ENCODE measurements around the gene WASF2.
A peak's percentile ranks its signal among the peaks of the same experiment; 100 is the strongest.

WASF2 gene

GRCh38 chr1:27505420-27505680 is 15.4 kb upstream of the WASF2 start:
- Histone ChIP-seq H3K9ac (ENCODE audit: low read length) (peak overlapping the region; percentile 89), H3K79me1 (replicated peaks; ENCODE audit: low read length, poor library complexity, severe bottlenecking) (no peaks in the 10 kb centered on the region), H4K8ac (ENCODE audit: low read length) (peak overlapping the region; percentile 45), H4K91ac (ENCODE audit: low read length) (peak overlapping the region; percentile 85), H3K4me1 (ENCODE audit: control insufficient read depth, insufficient read depth, low read depth, low read length) (peaks cover 16% of the 10 kb centered on the region), H3K9me3 (ENCODE audit: control insufficient read depth, low read length) (no peaks in the 10 kb centered on the region), H3K23ac (ENCODE audit: low read length in 2 of 2) (no peak overlapping the region), H3K4me2 (ENCODE audit: low read length, poor library complexity, severe bottlenecking) (no peak overlapping the region), H3K4ac (ENCODE audit: low read depth in 1 of 2, low read length in 2 of 2) (peak overlapping the region; percentile 1 to 93), H3K18ac (ENCODE audit: low read depth in 1 of 2, low read length in 2 of 2) (peak overlapping the region; percentile 82 to 100), H3K4me3 (ENCODE audit: insufficient read depth in 1 of 2, low read depth in 1 of 2, low read length in 2 of 2) (no peak overlapping the region), H2BK120ac (ENCODE audit: low read depth, low read length) (peak overlapping the region; percentile 95), H3K36me3 (ENCODE audit: control insufficient read depth in 1 of 2, insufficient read depth in 2 of 2, low read depth in 1 of 2, low read length in 2 of 2) (no peaks in the 10 kb centered on the region), H2AK5ac (ENCODE audit: low read length, severe bottlenecking) (no peak overlapping the region), H2AFZ (ENCODE audit: low read depth, low read length) (peak overlapping the region; percentile 29), H2BK5ac (ENCODE audit: low read depth, low read length, poor library complexity, severe bottlenecking) (no peak overlapping the region), H3K27ac (ENCODE audit: low read length, poor library complexity, severe bottlenecking) (peak overlapping the region; percentile 80), H3K14ac (ENCODE audit: low read length in 2 of 2) (peak overlapping the region in 1 of 2 experiments; percentile 6), H3K27me3 (ENCODE audit: control insufficient read depth in 1 of 2, insufficient read depth in 1 of 2, low read length in 2 of 2) (no peaks in the 10 kb centered on the region), H2BK15ac (ENCODE audit: low read depth, poor library complexity, severe bottlenecking) (peak overlapping the region; percentile 12), H2BK12ac (ENCODE audit: low read length in 2 of 2) (peak overlapping the region; percentile 85 to 88)
- WGBS: 73% methylated on average over 5 of the region's 5 CpGs
- no peak for DNase-seq

- Histone ChIP-seq H3K4me2 (ENCODE audit: low read length, poor library complexity, severe bottlenecking) (peak overlapping the region; percentile 19), H3K18ac (ENCODE audit: low read depth in 1 of 2, low read length in 2 of 2) (peak overlapping the region; percentile 86 to 100), H2BK120ac (ENCODE audit: low read depth, low read length) (peak overlapping the region; percentile 95), H3K27ac (ENCODE audit: low read length, poor library complexity, severe bottlenecking) (peak overlapping the region; percentile 80), H3K9me3 (ENCODE audit: control insufficient read depth, low read length) (no peaks in the 10 kb centered on the region), H3K79me1 (replicated peaks; ENCODE audit: low read length, poor library complexity, severe bottlenecking) (no peaks in the 10 kb centered on the region), H3K23ac (ENCODE audit: low read length in 2 of 2) (no peak overlapping the region), H3K36me3 (ENCODE audit: control insufficient read depth in 1 of 2, insufficient read depth in 2 of 2, low read depth in 1 of 2, low read length in 2 of 2) (no peaks in the 10 kb centered on the region), H2AK5ac (ENCODE audit: low read length, severe bottlenecking) (peak overlapping the region; percentile 50), H4K91ac (ENCODE audit: low read length) (peak overlapping the region; percentile 90), H3K4ac (ENCODE audit: low read depth in 1 of 2, low read length in 2 of 2) (peak overlapping the region; percentile 93 to 97), H3K14ac (ENCODE audit: low read length in 2 of 2) (peak overlapping the region in 1 of 2 experiments; percentile 6), H3K27me3 (ENCODE audit: control insufficient read depth in 1 of 2, insufficient read depth in 1 of 2, low read length in 2 of 2) (no peaks in the 10 kb centered on the region), H2BK5ac (ENCODE audit: low read depth, low read length, poor library complexity, severe bottlenecking) (no peak overlapping the region), H2BK12ac (ENCODE audit: low read length in 2 of 2) (peak overlapping the region; percentile 85 to 98), H3K9ac (ENCODE audit: low read length) (peak overlapping the region; percentile 89), H2BK15ac (ENCODE audit: low read depth, poor library complexity, severe bottlenecking) (peak overlapping the region; percentile 92), H3K4me1 (ENCODE audit: control insufficient read depth, insufficient read depth, low read depth, low read length) (peaks cover 16% of the 10 kb centered on the region), H3K4me3 (ENCODE audit: insufficient read depth in 1 of 2, low read depth in 1 of 2, low read length in 2 of 2) (peak overlapping the region in 1 of 2 experiments; percentile 18), H2AFZ (ENCODE audit: low read depth, low read length) (peak overlapping the region; percentile 29), H4K8ac (ENCODE audit: low read length) (peak overlapping the region; percentile 100)
- 18% methylated on average over 13 of the region's 13 CpGs for WGBS
- peak; percentile 87 for DNase-seq
Observed at GRCh38 chr1:27504588-27505419, 14.8 kb upstream of the WASF2 start.

GRCh38 chr1:27503844-27504587 is 14.0 kb upstream of the WASF2 start:
- peaks cover 14% of the 10 kb centered on the region for H3K4me1 ChIP-seq (ENCODE audit: control insufficient read depth, insufficient read depth, low read depth, low read length)

GRCh38 chr1:27503033-27503432 is 13.1 kb upstream of the WASF2 start:
- Histone ChIP-seq H3K27ac (ENCODE audit: low read length, poor library complexity, severe bottlenecking) (no peak overlapping the region), H4K91ac (ENCODE audit: low read length) (no peak overlapping the region), H3K4me1 (ENCODE audit: control insufficient read depth, insufficient read depth, low read depth, low read length) (peaks cover 14% of the 10 kb centered on the region), H2BK120ac (ENCODE audit: low read depth, low read length) (no peak overlapping the region), H3K4me2 (ENCODE audit: low read length, poor library complexity, severe bottlenecking) (no peak overlapping the region), H2BK12ac (ENCODE audit: low read length in 2 of 2) (peak overlapping the region in 1 of 2 experiments; percentile 71), H3K4ac (ENCODE audit: low read depth in 1 of 2, low read length in 2 of 2) (peak overlapping the region in 1 of 2 experiments; percentile 40), H3K36me3 (ENCODE audit: control insufficient read depth in 1 of 2, insufficient read depth in 2 of 2, low read depth in 1 of 2, low read length in 2 of 2) (no peaks in the 10 kb centered on the region), H3K4me3 (ENCODE audit: insufficient read depth in 1 of 2, low read depth in 1 of 2, low read length in 2 of 2) (no peak overlapping the region), H3K9me3 (ENCODE audit: control insufficient read depth, low read length) (no peaks in the 10 kb centered on the region), H3K23ac (ENCODE audit: low read length in 2 of 2) (no peak overlapping the region), H3K18ac (ENCODE audit: low read depth in 1 of 2, low read length in 2 of 2) (no peak overlapping the region), H3K27me3 (ENCODE audit: control insufficient read depth in 1 of 2, insufficient read depth in 1 of 2, low read length in 2 of 2) (no peaks in the 10 kb centered on the region), H3K14ac (ENCODE audit: low read length in 2 of 2) (peak overlapping the region in 1 of 2 experiments; percentile 48), H2AK5ac (ENCODE audit: low read length, severe bottlenecking) (no peak overlapping the region), H3K9ac (ENCODE audit: low read length) (no peak overlapping the region), H2AFZ (ENCODE audit: low read depth, low read length) (no peak overlapping the region), H3K79me1 (replicated peaks; ENCODE audit: low read length, poor library complexity, severe bottlenecking) (no peaks in the 10 kb centered on the region), H4K8ac (ENCODE audit: low read length) (peak overlapping the region; percentile 12), H2BK15ac (ENCODE audit: low read depth, poor library complexity, severe bottlenecking) (no peak overlapping the region), H2BK5ac (ENCODE audit: low read depth, low read length, poor library complexity, severe bottlenecking) (no peak overlapping the region)
- 90% methylated on average over 1 of the region's 2 CpGs for WGBS
- no peak for DNase-seq

More at GRCh38 chr1:27503844-27504587, 14.0 kb upstream of the WASF2 start:
- Histone ChIP-seq H3K4ac (ENCODE audit: low read depth in 1 of 2, low read length in 2 of 2) (peak overlapping the region; percentile 76 to 100), H3K9ac (ENCODE audit: low read length) (peak overlapping the region; percentile 89), H3K14ac (ENCODE audit: low read length in 2 of 2) (peak overlapping the region in 1 of 2 experiments; percentile 87), H3K79me1 (replicated peaks; ENCODE audit: low read length, poor library complexity, severe bottlenecking) (no peaks in the 10 kb centered on the region), H2BK5ac (ENCODE audit: low read depth, low read length, poor library complexity, severe bottlenecking) (no peak overlapping the region), H3K27me3 (ENCODE audit: control insufficient read depth in 1 of 2, insufficient read depth in 1 of 2, low read length in 2 of 2) (no peaks in the 10 kb centered on the region), H2BK12ac (ENCODE audit: low read length in 2 of 2) (peak overlapping the region; percentile 47 to 97), H3K23ac (ENCODE audit: low read length in 2 of 2) (no peak overlapping the region), H3K4me2 (ENCODE audit: low read length, poor library complexity, severe bottlenecking) (peak overlapping the region; percentile 35), H3K27ac (ENCODE audit: low read length, poor library complexity, severe bottlenecking) (peak overlapping the region; percentile 73), H3K36me3 (ENCODE audit: control insufficient read depth in 1 of 2, insufficient read depth in 2 of 2, low read depth in 1 of 2, low read length in 2 of 2) (no peaks in the 10 kb centered on the region), H3K18ac (ENCODE audit: low read depth in 1 of 2, low read length in 2 of 2) (peak overlapping the region; percentile 68 to 84), H3K9me3 (ENCODE audit: control insufficient read depth, low read length) (no peaks in the 10 kb centered on the region), H4K8ac (ENCODE audit: low read length) (peak overlapping the region; percentile 99), H2BK15ac (ENCODE audit: low read depth, poor library complexity, severe bottlenecking) (peak overlapping the region; percentile 92), H4K91ac (ENCODE audit: low read length) (peak overlapping the region; percentile 74), H3K4me3 (ENCODE audit: insufficient read depth in 1 of 2, low read depth in 1 of 2, low read length in 2 of 2) (peak overlapping the region in 1 of 2 experiments; percentile 9), H2AK5ac (ENCODE audit: low read length, severe bottlenecking) (peak overlapping the region; percentile 40), H2AFZ (ENCODE audit: low read depth, low read length) (no peak overlapping the region), H2BK120ac (ENCODE audit: low read depth, low read length) (peak overlapping the region; percentile 95)
- DNase-seq: no peak
- WGBS: 35% methylated on average over 11 of the region's 12 CpGs

All from mesenchymal stem cell (in vitro differentiated cells and primary cell).